ENCODE measurements around the gene COPG1.
"Not testable (repeated sequence)": the region's sequence is repeated elsewhere in the genome, so short reads cannot be mapped to it uniquely, and the experiment has no call there.

COPG1 gene, protein sequence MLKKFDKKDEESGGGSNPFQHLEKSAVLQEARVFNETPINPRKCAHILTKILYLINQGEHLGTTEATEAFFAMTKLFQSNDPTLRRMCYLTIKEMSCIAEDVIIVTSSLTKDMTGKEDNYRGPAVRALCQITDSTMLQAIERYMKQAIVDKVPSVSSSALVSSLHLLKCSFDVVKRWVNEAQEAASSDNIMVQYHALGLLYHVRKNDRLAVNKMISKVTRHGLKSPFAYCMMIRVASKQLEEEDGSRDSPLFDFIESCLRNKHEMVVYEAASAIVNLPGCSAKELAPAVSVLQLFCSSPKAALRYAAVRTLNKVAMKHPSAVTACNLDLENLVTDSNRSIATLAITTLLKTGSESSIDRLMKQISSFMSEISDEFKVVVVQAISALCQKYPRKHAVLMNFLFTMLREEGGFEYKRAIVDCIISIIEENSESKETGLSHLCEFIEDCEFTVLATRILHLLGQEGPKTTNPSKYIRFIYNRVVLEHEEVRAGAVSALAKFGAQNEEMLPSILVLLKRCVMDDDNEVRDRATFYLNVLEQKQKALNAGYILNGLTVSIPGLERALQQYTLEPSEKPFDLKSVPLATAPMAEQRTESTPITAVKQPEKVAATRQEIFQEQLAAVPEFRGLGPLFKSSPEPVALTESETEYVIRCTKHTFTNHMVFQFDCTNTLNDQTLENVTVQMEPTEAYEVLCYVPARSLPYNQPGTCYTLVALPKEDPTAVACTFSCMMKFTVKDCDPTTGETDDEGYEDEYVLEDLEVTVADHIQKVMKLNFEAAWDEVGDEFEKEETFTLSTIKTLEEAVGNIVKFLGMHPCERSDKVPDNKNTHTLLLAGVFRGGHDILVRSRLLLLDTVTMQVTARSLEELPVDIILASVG

DNA sequence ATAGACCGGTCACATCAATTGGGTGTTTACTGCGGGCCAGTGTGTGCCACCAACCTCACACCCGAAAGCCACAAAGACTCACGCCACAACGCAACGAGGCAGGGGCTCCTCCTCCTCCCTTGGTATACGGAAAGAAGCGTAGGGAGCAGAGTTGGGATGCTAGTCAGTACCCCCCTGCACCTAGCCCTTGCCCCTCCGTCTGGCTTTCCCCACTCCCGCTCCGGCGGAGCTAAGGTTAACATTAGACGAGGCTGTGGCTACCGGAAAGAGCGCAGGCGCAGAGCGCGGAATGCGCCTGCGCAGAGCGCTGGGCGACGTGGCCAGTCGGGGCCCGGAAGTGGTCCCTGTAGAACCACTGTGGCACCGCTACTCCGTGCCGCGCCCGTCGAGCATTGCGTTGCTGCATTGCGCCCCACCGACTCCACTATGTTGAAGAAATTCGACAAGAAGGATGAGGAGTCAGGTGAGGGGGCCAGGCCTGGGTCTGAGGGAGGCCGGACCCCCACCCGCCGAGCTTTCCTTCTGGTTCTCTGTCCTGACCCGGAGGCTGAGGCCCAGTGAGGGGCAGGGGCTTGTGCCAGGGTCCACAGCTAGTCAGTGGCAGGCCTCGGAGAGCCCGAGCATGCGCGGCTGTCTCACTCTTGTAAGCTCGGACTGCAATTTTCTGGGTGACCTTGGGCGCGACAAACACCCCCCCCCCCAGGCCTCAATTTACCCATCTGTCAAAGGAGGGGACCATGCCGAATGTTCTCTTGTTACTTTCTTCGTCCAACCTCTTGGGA is at the start of gene COPG1:
Gene COPG1, plus strand, starts transcription at position 323 of the 782 bp plus-strand sequence. Its CDS starts 104 bp downstream, at position 427.
- Mint-ChIP-seq H3K27me3 (ENCODE audit: low read depth) (no peaks in the 10 kb centered on the region), H3K4me3 (peak within 1 kb of the TSS; percentile 98), H3K4me1 (ENCODE audit: low read depth) (peaks cover 36% of the 10 kb centered on the region), H3K36me3 (ENCODE audit: low read depth) (peaks cover 36% of the 10 kb centered on the region), H3K9me3 (no peaks in the 10 kb centered on the region), H3K27ac (peak within 1 kb of the TSS; percentile 97)

DNA sequence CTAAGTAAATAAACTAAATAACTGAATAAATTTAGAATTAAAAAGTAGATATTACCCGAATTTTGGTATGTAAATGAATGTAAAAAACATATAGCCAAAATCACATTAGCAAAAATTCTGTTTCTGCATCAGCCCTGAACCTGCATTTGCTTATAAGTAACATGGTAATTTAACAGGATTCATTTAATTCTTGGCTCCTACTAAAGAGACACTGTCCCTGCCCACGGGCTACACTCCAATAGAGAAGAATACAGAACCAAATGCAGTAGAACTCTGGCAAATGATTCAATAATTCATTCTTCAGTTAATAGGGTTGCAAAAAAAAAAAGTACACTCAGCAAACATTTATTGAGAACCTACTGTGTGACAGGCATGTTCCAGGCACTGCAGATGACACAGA is 44.9 kb upstream of the COPG1 start:
- Mint-ChIP-seq H3K36me3 (ENCODE audit: low read depth) (no peaks in the 10 kb centered on the region), H3K4me3 (no peak overlapping the region), H3K9me3 (no peaks in the 10 kb centered on the region), H3K27me3 (ENCODE audit: low read depth) (no peaks in the 10 kb centered on the region), H3K27ac (no peak overlapping the region), H3K4me1 (ENCODE audit: low read depth) (no peaks in the 10 kb centered on the region)

DNA sequence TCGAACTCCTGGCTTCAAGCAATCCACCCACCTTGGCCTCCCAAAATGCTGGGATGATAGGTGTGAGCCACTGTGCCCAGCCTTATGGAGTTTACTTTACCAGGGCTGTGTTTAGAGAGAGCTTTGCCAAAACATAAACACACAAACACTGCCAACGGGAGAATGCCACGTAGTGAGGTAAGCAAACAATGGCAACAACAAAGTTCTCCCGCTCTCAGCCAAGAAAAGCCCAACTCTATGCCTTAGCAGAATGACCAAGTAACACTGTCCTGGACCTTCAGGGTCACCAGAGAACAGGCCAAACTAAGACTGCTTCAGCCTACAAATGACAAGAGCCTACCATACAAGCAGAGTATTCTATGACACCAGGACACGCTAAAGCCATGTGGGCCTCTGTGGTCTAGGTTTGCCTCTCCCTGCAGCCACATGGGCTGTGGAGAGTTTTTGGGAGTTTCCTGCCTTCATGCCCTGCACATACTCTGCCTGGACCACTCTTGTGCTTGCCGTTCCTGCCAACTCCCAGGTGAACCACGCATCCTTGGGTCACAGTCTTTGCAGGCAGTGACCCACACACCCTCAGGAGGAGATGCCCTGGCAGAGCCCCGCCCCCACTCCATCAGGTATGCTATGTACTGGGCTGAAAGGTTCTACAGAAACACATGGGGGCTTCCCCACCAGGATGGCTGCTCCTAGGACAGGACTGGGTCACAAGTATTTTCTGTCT is 44.1 kb upstream of the COPG1 start:
- H3K9me3 Mint-ChIP-seq, result no peaks in the 10 kb centered on the region
- H3K4me1 Mint-ChIP-seq (ENCODE audit: low read depth), result no peaks in the 10 kb centered on the region
- H3K27ac Mint-ChIP-seq, result no peak overlapping the region
- no peaks in the 10 kb centered on the region for H3K36me3 Mint-ChIP-seq (ENCODE audit: low read depth)
- peaks cover 4% of the 10 kb centered on the region for H3K27me3 Mint-ChIP-seq (ENCODE audit: low read depth)
- H3K4me3 Mint-ChIP-seq, result no peak overlapping the region

DNA sequence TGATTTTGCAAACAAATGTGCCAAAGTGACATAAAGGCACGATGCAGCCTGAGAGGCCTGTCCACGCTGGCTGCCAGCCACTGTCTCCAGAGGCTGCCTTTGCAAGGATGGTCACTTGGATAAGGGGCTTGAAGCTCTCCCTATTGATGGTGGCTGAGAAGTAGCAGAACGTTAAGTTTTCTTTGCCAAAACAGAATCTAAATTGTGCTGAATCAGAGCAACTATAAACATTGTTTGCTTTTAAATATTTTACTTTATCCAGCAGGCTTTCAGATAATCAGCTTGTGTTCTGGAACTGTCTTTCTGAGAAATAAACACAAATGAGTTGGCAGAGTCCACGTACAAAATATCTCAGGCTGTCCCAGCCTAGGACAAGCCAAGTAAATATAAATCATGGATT is 41.9 kb upstream of the COPG1 start:
- Mint-ChIP-seq H3K4me3 (no peak overlapping the region), H3K36me3 (ENCODE audit: low read depth) (no peaks in the 10 kb centered on the region), H3K27me3 (ENCODE audit: low read depth) (peaks cover 6% of the 10 kb centered on the region), H3K27ac (no peak overlapping the region), H3K9me3 (no peaks in the 10 kb centered on the region), H3K4me1 (ENCODE audit: low read depth) (no peaks in the 10 kb centered on the region)

DNA sequence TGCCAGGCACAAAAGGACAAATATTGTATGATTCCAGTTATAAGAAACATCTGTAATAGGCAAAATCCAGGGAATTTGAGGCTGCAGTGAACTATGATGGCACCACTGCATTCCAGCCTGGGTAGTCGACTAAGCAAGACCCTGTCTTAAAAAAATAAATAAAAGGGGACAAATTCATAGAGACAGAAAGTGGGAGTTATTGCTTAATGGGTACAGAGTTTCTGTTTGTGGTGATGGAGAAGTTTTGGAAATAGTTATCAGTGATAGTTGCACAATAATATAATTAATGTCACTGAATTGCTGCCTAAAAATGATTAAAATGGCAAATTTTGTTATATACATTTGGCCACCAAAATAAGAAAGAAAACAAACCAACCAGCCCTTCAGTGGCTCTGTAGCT is 38.1 kb upstream of the COPG1 start:
- Mint-ChIP-seq H3K36me3 (ENCODE audit: low read depth) (no peaks in the 10 kb centered on the region), H3K9me3 (no peaks in the 10 kb centered on the region), H3K4me3 (no peak overlapping the region), H3K27me3 (ENCODE audit: low read depth) (peaks cover 6% of the 10 kb centered on the region), H3K4me1 (ENCODE audit: low read depth) (no peaks in the 10 kb centered on the region), H3K27ac (no peak overlapping the region)

DNA sequence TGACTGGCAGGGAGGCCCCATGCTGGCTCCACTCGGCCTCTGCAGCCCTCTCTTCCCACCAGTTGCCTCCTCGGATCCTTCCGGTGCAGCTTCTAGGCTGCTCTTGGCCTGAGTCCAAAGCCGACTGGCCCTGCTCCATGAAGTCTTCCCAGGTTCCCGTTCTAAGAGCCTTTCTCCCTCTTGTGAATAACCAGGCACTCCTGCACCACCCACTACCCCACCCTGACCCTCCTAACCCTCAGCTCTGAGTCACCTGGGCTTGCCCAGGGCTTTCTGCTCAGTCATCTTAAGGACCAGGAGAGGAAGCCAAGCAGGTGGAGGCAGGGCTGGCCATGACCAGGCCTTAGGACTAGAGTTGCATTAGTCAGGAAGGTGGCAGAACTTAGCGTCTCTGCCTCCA is 37.6 kb upstream of the COPG1 start:
- H3K9me3 Mint-ChIP-seq, result no peaks in the 10 kb centered on the region
- H3K36me3 Mint-ChIP-seq (ENCODE audit: low read depth), result no peaks in the 10 kb centered on the region
- H3K4me3 Mint-ChIP-seq, result no peak overlapping the region
- H3K27me3 Mint-ChIP-seq (ENCODE audit: low read depth), result peaks cover 6% of the 10 kb centered on the region
- H3K4me1 Mint-ChIP-seq (ENCODE audit: low read depth), result no peaks in the 10 kb centered on the region
- no peak overlapping the region for H3K27ac Mint-ChIP-seq

DNA sequence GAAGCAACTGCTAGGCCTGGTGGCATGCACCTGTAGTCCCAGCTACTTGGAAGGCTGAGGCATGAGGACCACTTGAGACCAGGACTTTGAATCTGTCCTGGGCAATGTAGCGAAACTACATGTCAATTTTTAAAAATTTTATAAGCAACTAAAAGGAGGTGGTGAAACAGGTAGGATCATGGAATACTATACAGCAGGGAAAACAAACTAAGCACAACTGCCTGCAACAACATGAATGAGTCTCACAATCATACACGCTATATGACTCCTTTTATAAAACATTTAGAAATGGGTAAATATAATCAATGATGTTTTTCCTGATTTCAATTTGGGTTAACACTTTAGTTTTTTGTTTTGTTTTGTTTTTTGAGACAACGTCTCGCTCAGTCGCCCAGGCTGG is 36.2 kb upstream of the COPG1 start:
- H3K27ac Mint-ChIP-seq, result no peak overlapping the region
- H3K4me3 Mint-ChIP-seq, result no peak overlapping the region
- no peaks in the 10 kb centered on the region for H3K4me1 Mint-ChIP-seq (ENCODE audit: low read depth)
- peaks cover 6% of the 10 kb centered on the region for H3K27me3 Mint-ChIP-seq (ENCODE audit: low read depth)
- H3K9me3 Mint-ChIP-seq, result no peaks in the 10 kb centered on the region
- H3K36me3 Mint-ChIP-seq (ENCODE audit: low read depth), result no peaks in the 10 kb centered on the region

DNA sequence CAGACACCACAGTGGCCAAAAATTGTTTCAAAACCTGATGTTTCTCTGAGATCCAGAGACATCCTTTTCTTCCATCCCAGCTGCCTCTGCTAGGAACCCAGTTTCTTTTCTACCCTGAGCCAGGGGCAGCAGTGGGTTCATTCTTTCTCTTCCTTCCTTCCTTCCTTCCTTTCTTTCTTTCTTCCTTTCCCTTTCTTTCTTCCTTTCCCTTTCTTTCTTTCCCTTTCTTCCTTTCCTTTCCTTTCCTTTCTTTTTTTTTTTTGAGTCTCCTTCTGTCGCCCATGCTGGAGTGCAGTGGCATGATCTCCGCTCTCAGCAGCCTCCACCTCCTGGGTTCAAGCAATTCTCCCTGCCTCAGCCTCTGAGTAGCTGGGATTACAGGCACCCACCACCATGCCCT is 30.7 kb upstream of the COPG1 start:
- no peak overlapping the region for H3K4me3 Mint-ChIP-seq
- H3K27ac Mint-ChIP-seq, result no peak overlapping the region
- no peaks in the 10 kb centered on the region for H3K9me3 Mint-ChIP-seq
- no peaks in the 10 kb centered on the region for H3K4me1 Mint-ChIP-seq (ENCODE audit: low read depth)
- H3K27me3 Mint-ChIP-seq (ENCODE audit: low read depth), result peaks cover 6% of the 10 kb centered on the region
- no peaks in the 10 kb centered on the region for H3K36me3 Mint-ChIP-seq (ENCODE audit: low read depth)

DNA sequence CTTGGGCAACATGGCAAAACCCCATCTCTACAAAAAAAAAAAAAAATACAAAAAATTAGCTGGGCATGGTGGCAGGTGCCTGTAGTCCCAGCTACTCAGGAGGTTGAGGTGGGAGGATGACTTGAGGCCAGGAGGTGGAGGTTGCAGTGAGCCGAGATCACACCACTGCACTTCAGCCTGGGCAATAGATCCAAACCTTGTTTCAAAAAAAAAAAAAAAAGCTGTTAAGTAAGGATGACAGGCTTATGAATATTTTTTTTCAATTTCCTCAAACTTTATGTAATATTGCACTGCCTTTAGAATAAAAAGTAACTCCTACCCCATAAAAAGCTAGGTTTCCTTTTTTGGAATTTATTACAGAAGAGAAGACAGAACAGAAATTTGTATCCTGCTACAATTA is 25.0 kb upstream of the COPG1 start:
- H3K4me1 Mint-ChIP-seq (ENCODE audit: low read depth), result peaks cover 31% of the 10 kb centered on the region
- not testable (repeated sequence) for H3K27me3 Mint-ChIP-seq (ENCODE audit: low read depth); H3K27ac Mint-ChIP-seq; H3K9me3 Mint-ChIP-seq; H3K4me3 Mint-ChIP-seq; H3K36me3 Mint-ChIP-seq (ENCODE audit: low read depth)

DNA sequence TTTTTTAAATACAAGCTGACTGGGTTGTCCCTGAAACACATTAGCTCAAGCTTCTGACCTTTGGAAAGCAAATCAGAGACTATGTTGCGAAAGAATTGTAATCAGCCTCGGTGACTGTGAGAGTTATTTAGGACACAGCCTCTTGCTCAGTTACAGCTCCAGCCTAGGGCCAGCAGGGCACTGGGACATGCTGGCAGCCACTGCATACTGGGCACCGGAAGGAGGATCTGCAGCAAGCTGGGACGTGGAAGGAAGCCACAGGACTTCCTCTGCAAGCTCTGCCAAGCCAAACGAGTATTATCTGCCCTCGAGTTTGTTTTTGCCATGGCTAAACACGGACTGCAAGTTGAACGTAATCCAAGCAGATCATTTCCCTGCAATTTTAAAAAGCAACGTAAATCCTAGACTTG is 24.4 kb upstream of the COPG1 start:
- Mint-ChIP-seq H3K36me3 (ENCODE audit: low read depth) (peaks cover 2% of the 10 kb centered on the region), H3K27me3 (ENCODE audit: low read depth) (no peaks in the 10 kb centered on the region), H3K4me3 (peak overlapping the region; percentile 65), H3K27ac (peak overlapping the region; percentile 64), H3K9me3 (no peaks in the 10 kb centered on the region), H3K4me1 (ENCODE audit: low read depth) (peaks cover 36% of the 10 kb centered on the region)

DNA sequence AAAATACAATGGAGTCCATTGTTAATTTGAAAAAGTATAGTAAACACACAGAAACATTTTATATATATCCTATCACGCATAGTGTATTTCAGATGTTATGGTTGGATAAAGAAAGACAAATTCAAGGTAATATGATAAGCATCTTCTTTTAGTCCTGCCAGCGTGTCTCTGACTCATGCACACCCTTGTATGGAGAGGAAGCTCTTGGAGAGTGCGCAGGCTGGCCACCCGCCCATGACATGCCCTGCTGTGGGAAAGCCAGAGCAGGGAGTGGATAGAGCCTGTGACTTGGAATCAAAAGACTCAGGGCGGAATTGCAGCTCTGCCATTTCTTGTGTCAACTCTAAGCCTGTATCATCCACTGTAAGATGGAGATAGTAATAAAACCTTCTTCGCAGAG is 23.0 kb upstream of the COPG1 start:
- Mint-ChIP-seq H3K4me3 (no peak overlapping the region), H3K4me1 (ENCODE audit: low read depth) (peaks cover 45% of the 10 kb centered on the region), H3K27ac (peak overlapping the region; percentile 24)

DNA sequence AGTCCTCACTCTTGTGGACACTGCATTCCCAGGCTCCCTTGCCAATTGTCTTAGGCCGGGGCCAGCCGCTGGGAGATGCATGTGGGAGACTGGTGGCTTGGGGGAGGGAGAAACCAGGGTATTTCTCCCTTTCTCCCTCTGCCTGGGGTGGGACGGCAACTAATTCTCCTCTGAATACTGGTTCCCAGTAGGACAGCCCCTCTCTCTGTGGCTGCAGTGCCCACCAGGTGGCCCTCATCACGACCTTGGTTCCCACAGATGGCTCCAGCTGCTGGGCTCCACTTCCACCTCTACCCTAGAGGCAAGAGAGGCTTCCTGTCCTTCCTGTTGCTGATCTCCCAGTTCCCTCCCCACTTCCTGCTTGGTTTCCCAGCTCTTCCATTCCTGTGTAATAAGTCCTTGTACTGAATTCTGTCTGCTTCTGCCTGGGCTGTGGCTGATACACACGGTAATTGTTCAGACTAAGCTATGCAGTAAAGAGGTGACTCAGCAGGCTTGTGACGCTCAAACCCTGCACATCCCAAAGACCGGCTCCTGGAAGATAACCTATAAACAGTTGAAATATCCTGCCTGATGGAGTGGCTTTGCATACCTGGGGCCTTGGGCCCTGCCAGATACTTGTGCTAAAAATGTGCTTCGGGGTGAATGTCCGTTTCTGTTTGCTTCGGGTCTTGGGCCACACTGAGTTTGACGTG is 20.4 kb upstream of the COPG1 start:
- Mint-ChIP-seq H3K9me3 (no peaks in the 10 kb centered on the region), H3K4me3 (peak overlapping the region; percentile 3), H3K4me1 (ENCODE audit: low read depth) (peaks cover 58% of the 10 kb centered on the region), H3K27me3 (ENCODE audit: low read depth) (no peaks in the 10 kb centered on the region), H3K27ac (peak overlapping the region; percentile 89), H3K36me3 (ENCODE audit: low read depth) (peaks cover 5% of the 10 kb centered on the region)

More for the DNA sequence above, 23.0 kb upstream of the COPG1 start:
- Mint-ChIP-seq H3K9me3 (no peaks in the 10 kb centered on the region), H3K36me3 (ENCODE audit: low read depth) (peaks cover 2% of the 10 kb centered on the region), H3K27me3 (ENCODE audit: low read depth) (no peaks in the 10 kb centered on the region)

DNA sequence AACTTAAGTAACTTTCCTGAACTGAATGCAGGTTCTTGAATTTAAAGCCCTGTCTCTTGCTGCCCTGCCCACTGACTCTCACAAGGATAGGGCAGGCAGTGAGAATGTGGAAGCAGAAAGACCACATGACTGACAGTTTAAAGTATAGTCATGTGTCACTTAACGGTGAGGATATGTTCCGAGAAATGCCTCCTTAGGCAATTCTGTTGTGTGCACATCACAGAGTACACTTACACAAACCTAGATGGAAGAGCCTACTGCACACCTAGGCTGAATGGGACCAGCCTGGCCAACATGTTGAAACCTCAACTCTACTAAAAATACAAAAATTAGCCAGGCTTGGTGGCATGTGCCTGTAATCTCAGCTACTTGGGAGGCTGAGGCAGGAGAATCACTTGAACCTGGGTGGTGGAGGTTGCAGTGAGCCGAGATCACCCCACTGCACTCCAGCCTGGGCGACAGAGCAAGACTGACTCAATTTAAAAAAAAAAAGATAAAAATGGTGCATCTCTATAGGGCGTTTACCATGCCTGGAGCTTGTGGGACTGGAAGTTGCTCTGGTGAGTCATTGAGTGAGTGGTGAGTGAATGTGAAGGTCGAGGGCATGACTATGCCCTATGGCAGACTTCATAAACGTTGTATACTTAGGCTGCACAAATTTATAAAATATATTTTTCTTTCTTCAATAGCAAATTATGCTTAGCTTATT is 18.9 kb upstream of the COPG1 start:
- peaks cover 58% of the 10 kb centered on the region for H3K4me1 Mint-ChIP-seq (ENCODE audit: low read depth)
- H3K4me3 Mint-ChIP-seq, result peak overlapping the region; percentile 58
- no peaks in the 10 kb centered on the region for H3K9me3 Mint-ChIP-seq
- H3K27me3 Mint-ChIP-seq (ENCODE audit: low read depth), result no peaks in the 10 kb centered on the region
- peaks cover 5% of the 10 kb centered on the region for H3K36me3 Mint-ChIP-seq (ENCODE audit: low read depth)
- H3K27ac Mint-ChIP-seq, result peak overlapping the region; percentile 89

Data from T-helper 1 cell treated with Interleukin-12 subunit alpha and Interleukin-12 subunit beta and Interleukin-4 antibody, amounts not matched to agents 30 μg/mL and 1 μg/mL, for 36 hours (primary cell).